NCI-H460 (cell line): Measurements from ENCODE around the gene BCL2L1. TPM values are rescaled to one million over a fixed set of nuclear protein-coding genes. Genes with fewer than 3 reads are reported as not detected.
A peak's percentile ranks its signal among the peaks of the same experiment; 100 is the strongest.

Experiments used
- DNase-seq: peaks from one replicate; pipeline ENCODE4 v3.0.0-alpha.2; 2016; ENCODE audit warnings: low read depth; ENCODE audit errors: extremely low read depth
- total RNA-seq: library from RNA; depleted of rRNA; stranded (reverse); fragments of >200 nt; shearing (Covaris generic); gene quantifications from 2 replicates; pipeline ENCODE4 v1.2.3, GENCODE V29; 2014

Gene BCL2L1
- total RNA-seq, 1 experiment from 2014 or later: 90.6 TPM

GRCh38 chr20:31711179-31712111 is 11.2 kb downstream of the BCL2L1 start:
- no peak for DNase-seq

- DNase-seq: no peak
Observed at GRCh38 chr20:31710423-31711108, 12.1 kb downstream of the BCL2L1 start.

GRCh38 chr20:31709939-31710338 is 12.7 kb downstream of the BCL2L1 start:
- no peak for DNase-seq

- no peak for DNase-seq
Observed at GRCh38 chr20:31708736-31709534, 13.7 kb downstream of the BCL2L1 start.

GRCh38 chr20:31707994-31708735 is 14.5 kb downstream of the BCL2L1 start:
- no peak for DNase-seq

GRCh38 chr20:31707258-31707615 is 15.4 kb downstream of the BCL2L1 start:
- no peak for DNase-seq

- no peak for DNase-seq
Observed at GRCh38 chr20:31706607-31707257, 15.9 kb downstream of the BCL2L1 start.

GRCh38 chr20:31705598-31706597 is 16.8 kb downstream of the BCL2L1 start:
- DNase-seq: no peak

- no peak for DNase-seq
Observed at GRCh38 chr20:31705191-31705590, 17.5 kb downstream of the BCL2L1 start.

- DNase-seq: peak; percentile 59
Observed at GRCh38 chr20:31704225-31705119, 18.2 kb downstream of the BCL2L1 start.

GRCh38 chr20:31701591-31701990 is 21.1 kb downstream of the BCL2L1 start:
- no peak for DNase-seq

- DNase-seq: no peak
Observed at GRCh38 chr20:31700747-31701146, 21.9 kb downstream of the BCL2L1 start.

- no peak for DNase-seq
Observed at GRCh38 chr20:31699801-31700728, 22.6 kb downstream of the BCL2L1 start.

- DNase-seq: no peak
Observed at GRCh38 chr20:31698803-31699718, 23.6 kb downstream of the BCL2L1 start.

GRCh38 chr20:31698243-31698802 is 24.3 kb downstream of the BCL2L1 start:
- DNase-seq: no peak
